Natural killer cell (primary cell): Measurements from ENCODE around the gene LRRC15. TPM values are rescaled to one million over a fixed set of nuclear protein-coding genes. Genes with fewer than 3 reads are reported as not detected.

Experiments
- ATAC-seq, 3 donors: fragments of 150-1000 bp in 2 of 3; fragments of 200-7000 bp in 1 of 3; cut with Tn5 transposase; 1 replicate in 1 of 3; 2 replicates in 2 of 3; pipeline ENCODE4 v1.10.0; 2021; ENCODE audit warnings: mild to moderate bottlenecking in 2 of 3, moderate library complexity in 2 of 3
- DNase-seq, 2 donors: peaks; one replicate each; pipeline versions ENCODE4 v3.0.0 to v3.0.0-alpha.2; 2013 to 2021; ENCODE audit warnings: mixed read lengths in 1 of 2
- H3K27ac ChIP-seq: one replicate; pipeline ENCODE4 v1.5.1; 2013; ENCODE audit warnings: mild to moderate bottlenecking, low read length
- H3K27me3 ChIP-seq: one replicate; pipeline ENCODE4 v1.6.1; 2013; ENCODE audit warnings: low read length; ENCODE audit not compliant: control insufficient read depth, insufficient read depth
- H3K36me3 ChIP-seq: one replicate; pipeline ENCODE4 v1.6.1; 2013; ENCODE audit warnings: low read length; ENCODE audit not compliant: control insufficient read depth, insufficient read depth
- H3K4me1 ChIP-seq: one replicate; pipeline ENCODE4 v1.6.1; 2013; ENCODE audit warnings: low read length; ENCODE audit not compliant: control insufficient read depth, insufficient read depth
- H3K4me3 ChIP-seq: one replicate; pipeline ENCODE4 v1.5.1; 2013; ENCODE audit warnings: low read length
- H3K9me3 ChIP-seq: one replicate; pipeline ENCODE4 v1.6.1; 2013; ENCODE audit warnings: low read length; ENCODE audit not compliant: control insufficient read depth, insufficient read depth
- H3K27ac Mint-ChIP-seq, 2 donors: one replicate each; pipeline ENCODE4 v1.8.0; 2022; ENCODE audit warnings: mild to moderate bottlenecking in 2 of 2, mixed read lengths in 2 of 2, moderate library complexity in 1 of 2
- H3K27me3 Mint-ChIP-seq, 2 donors: one replicate each; pipeline ENCODE4 v1.8.0; 2022; ENCODE audit warnings: low read depth in 2 of 2, mixed read lengths in 2 of 2
- H3K36me3 Mint-ChIP-seq: one replicate; pipeline ENCODE4 v1.8.0; 2022; ENCODE audit warnings: mixed read lengths
- H3K4me1 Mint-ChIP-seq, 2 donors: one replicate each; pipeline ENCODE4 v1.8.0; 2022; ENCODE audit warnings: mixed read lengths in 2 of 2
- H3K4me3 Mint-ChIP-seq: one replicate; pipeline ENCODE4 v1.8.0; 2022; ENCODE audit warnings: mild to moderate bottlenecking, moderate library complexity, mixed read lengths
- H3K9me3 Mint-ChIP-seq, 2 donors: one replicate each; pipeline ENCODE4 v1.8.0; 2022; ENCODE audit warnings: mixed read lengths in 2 of 2
- CTCF ChIP-seq: fragments of 200-600 bp; IDR thresholded peaks from one replicate; pipeline ENCODE4 v1.8.0; 2022; ENCODE audit warnings: antibody characterized with exemption
- WGBS: methylation state at CpG from one replicate; pipeline ENCODE4 v1.1.7; 2013; ENCODE audit warnings: missing lambda C conversion rate; ENCODE audit not compliant: insufficient coverage; 5-methylcytosine and 5-hydroxymethylcytosine counted together
- intact Hi-C: fragments of 100-400 bp; cut with micrococcal nuclease; formaldehyde crosslinking; loops from one replicate; pipeline ENCODE4 v1.14.2; 2022
- total RNA-seq, 4 donors: library from RNA; stranded (reverse); fragments of 120-200 nt in 1 of 4; gene quantifications; one replicate each; pipeline versions ENCODE4 v1.2.3 to v1.2.4, GENCODE V29; 2013 to 2022

The LRRC15 gene
- total RNA-seq, 3 donors from 2014 or later (not counting 1 experiment from before 2014, with no cell fraction given): not detected

- WGBS: 85% methylated on average over 9 of the region's 10 CpGs
- Histone ChIP-seq H3K9me3 (no peaks in the 10 kb centered on the region), H3K27ac (no peak overlapping the region), H3K4me1 (no peaks in the 10 kb centered on the region), H3K36me3 (no peaks in the 10 kb centered on the region), H3K27me3 (peaks cover 6% of the 10 kb centered on the region), H3K4me3 (no peak overlapping the region)
- no peak overlapping the region for H3K4me3 Mint-ChIP-seq
- H3K27ac Mint-ChIP-seq: no peak overlapping the region
- ATAC-seq: no peak
- TF ChIP-seq CTCF: no peak
- no peak for DNase-seq
- peaks cover 16 to 33% of the 10 kb centered on the region in 2 donors for H3K27me3 Mint-ChIP-seq
- H3K4me1 Mint-ChIP-seq: no peaks in the 10 kb centered on the region
- intact Hi-C loops: no loop called here
- no peaks in the 10 kb centered on the region for H3K9me3 Mint-ChIP-seq
- H3K36me3 Mint-ChIP-seq: no peaks in the 10 kb centered on the region
These were observed 1.2 kb upstream of the LRRC15 start for GRCh38 chr3:194370753-194371152.

DNA sequence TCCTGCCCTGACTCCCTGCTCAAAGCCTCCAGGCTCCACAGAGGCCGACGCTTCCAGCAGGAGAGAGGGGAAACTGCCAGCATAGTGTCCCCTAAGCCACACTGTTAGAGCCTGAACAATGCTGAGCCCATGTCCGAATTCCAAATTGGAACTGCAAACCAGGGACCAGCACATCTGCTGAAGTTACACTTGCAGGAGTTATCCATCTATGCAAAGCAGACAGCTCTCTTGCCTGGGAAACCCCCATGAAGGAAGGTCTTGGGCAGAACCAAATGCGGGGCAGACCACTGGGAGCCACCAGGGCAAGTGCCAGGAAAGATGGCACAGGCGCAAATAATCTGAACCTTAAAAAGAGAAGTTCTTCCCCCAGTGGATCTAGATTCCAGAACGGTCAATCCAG, 625 bp downstream of the LRRC15 start:
- Histone ChIP-seq H3K9me3 (no peaks in the 10 kb centered on the region), H3K4me3 (no peak overlapping the region), H3K36me3 (no peaks in the 10 kb centered on the region), H3K4me1 (no peaks in the 10 kb centered on the region), H3K27me3 (peaks cover 6% of the 10 kb centered on the region), H3K27ac (no peak overlapping the region)
- intact Hi-C loops: no loop called here
- Mint-ChIP-seq H3K9me3 (no peaks in the 10 kb centered on the region), H3K4me3 (no peak overlapping the region), H3K36me3 (no peaks in the 10 kb centered on the region), H3K27ac (no peak overlapping the region), H3K4me1 (no peaks in the 10 kb centered on the region), H3K27me3 (peaks cover 10 to 33% of the 10 kb centered on the region in 2 donors)
- no peak for TF ChIP-seq CTCF
- WGBS: 79% methylated on average over 6 of the region's 6 CpGs
- ATAC-seq (no peak), DNase-seq (no peak)

DNA sequence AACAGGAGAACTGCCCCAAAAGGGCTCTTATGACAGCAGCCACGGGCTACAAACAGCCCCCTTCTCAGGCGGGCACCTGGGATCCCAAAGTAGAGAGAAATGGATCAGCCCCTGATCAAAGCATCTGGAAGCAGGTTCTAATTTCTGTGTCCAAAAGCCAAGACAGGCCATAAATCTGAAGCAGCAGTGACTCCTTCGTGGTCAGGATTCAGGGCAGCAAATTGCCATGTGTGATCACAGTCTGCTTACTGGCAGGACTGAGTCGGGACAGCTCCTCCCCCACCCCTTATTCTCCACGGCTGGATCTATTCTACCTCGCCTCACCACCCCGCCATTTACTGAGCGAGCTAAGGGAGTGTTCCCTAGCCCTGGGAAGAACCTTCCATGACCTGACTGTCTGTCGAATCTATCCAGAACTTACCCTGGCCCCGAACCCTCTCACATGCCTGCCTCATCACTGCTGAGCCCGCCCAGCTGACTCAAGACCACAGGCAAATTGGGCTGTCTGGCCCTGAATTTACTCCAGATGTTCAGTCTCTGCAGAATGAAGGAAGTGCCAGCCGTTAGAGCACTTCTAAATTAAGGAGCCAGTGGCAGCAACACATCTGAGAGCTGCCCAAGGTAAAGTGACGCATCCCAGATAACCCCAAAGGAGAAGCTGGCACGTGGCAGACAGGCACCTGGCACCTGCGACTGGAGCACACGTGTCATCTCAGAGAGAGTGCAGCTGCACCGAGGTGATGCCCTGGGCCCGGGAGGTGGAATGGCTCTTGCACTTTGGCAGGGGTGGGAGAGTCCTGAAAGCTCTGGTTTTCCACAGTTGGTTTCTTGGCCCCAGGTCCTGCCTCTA, 1.3 kb downstream of the LRRC15 start:
- no peaks in the 10 kb centered on the region for H3K4me1 ChIP-seq
- H3K27me3 ChIP-seq: peaks cover 6% of the 10 kb centered on the region
- H3K9me3 ChIP-seq: no peaks in the 10 kb centered on the region
- H3K36me3 ChIP-seq: no peaks in the 10 kb centered on the region
- H3K27ac ChIP-seq: no peak overlapping the region
- no peaks in the 10 kb centered on the region for H3K9me3 Mint-ChIP-seq
- H3K36me3 Mint-ChIP-seq: no peaks in the 10 kb centered on the region
- TF ChIP-seq CTCF: no peak
- no peak for ATAC-seq
- no peak overlapping the region for H3K4me3 ChIP-seq
- H3K27ac Mint-ChIP-seq: no peak overlapping the region
- no peak for DNase-seq
- H3K27me3 Mint-ChIP-seq: peaks cover 10 to 33% of the 10 kb centered on the region in 2 donors
- no peak overlapping the region for H3K4me3 Mint-ChIP-seq
- WGBS: 44% methylated on average over 18 of the region's 18 CpGs
- intact Hi-C loops: no loop called here
- H3K4me1 Mint-ChIP-seq: no peaks in the 10 kb centered on the region
